ENCODE data around the gene HOXB3. TPM values are rescaled to one million over a fixed set of nuclear protein-coding genes. Genes with fewer than 3 reads are reported as not detected.

The HOXB3 gene
- total and polyA plus RNA-seq, 4 donors = 23.8 to 162 (median 94.8) TPM

DNA sequence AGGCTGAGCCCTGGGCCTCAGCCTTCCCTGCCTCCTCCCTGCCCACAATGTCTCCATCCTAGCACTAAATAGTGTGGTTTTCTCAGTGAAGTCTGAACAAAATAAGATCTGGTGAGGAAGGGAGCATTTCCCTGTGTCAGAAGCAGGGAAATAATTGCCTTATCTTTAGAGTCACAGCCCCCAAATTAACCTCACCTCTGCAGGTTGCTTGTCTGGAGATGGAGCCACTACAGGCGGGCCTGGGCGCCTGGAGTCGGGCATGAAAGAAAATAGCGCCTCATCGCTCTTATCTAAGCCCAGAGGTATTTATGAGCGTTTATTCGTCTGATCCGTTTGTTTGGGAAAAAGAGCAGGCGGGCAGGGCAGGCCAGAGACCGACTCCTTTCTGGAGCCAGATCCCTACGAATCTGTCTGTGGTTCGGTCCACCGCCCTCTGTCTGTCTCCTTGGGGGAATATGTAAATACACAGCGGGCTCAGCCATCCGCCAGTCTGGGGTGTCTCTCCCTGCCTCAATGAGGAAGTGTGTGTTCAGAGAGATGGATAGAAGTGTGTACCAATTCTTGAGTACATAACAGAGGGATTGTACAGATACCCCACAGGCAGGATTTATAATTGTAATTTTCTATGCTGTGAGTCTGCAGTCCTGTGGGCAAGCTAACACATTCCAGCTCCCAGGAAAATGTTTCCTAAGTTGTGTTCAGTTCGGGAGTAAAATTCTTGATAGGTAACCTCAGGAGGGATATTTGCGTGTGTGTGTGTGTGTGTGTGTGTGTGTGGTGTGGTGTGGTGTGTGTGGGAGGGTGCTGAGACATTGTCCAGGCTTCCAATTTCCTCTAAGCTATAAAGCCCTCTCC is 10.4 kb upstream of the HOXB3 start:
- Histone ChIP-seq H3K27me3 (ENCODE audit: control insufficient read depth, insufficient read depth, low read length) (no peaks in the 10 kb centered on the region), H3K4me1 (ENCODE audit: control insufficient read depth, insufficient read depth, low read length) (peaks cover 65% of the 10 kb centered on the region), H3K36me3 (ENCODE audit: control insufficient read depth, insufficient read depth, low read length) (peaks cover 29% of the 10 kb centered on the region), H3K9me3 (ENCODE audit: control insufficient read depth, insufficient read depth, low read length) (no peaks in the 10 kb centered on the region), H3K4me3 (ENCODE audit: low read depth, low read length) (peak overlapping the region; percentile 94), H3K27ac (ENCODE audit: low read depth, low read length) (peak overlapping the region; percentile 99)
- WGBS (ENCODE audit: insufficient coverage) = 19% methylated on average over 15 of the region's 17 CpGs
- DNase-seq (ENCODE audit: low read depth in 4 of 6, low spot score in 6 of 6) = peak in 1 of 6 donors; percentile 81

GRCh38 chr17:48599354-48599753 is 9.3 kb upstream of the HOXB3 start:
- WGBS (ENCODE audit: insufficient coverage) = no CpG with 5 or more reads among the region's 5 CpGs
- DNase-seq (ENCODE audit: low read depth in 4 of 6, low spot score in 6 of 6) = peak in 1 of 6 donors; percentile 84
- H3K4me1 ChIP-seq (ENCODE audit: control insufficient read depth, insufficient read depth, low read length) = peaks cover 73% of the 10 kb centered on the region

DNA sequence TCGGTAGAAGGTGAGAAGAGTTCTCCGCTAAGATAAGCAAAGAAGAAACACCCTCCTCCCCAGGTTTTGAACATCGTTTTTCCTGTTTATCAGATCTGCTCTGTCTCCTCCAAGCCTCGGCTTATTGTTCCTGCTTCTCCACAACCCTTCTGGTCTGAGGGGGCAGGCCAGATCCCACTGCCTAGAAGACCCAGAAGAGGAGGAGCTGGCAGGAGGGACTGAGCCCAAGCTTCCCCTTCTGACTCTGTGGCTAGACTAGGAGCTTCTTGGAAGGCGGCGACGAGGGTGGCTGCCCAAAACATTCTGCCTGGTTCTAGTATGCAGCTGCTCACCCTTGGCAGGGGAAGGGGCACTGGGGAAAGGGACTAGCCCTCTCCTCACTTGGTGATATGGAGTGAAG is 8.7 kb upstream of the HOXB3 start:
- H3K27ac ChIP-seq (ENCODE audit: low read depth, low read length) = peak overlapping the region; percentile 99
- H3K9me3 ChIP-seq (ENCODE audit: control insufficient read depth, insufficient read depth, low read length) = no peaks in the 10 kb centered on the region
- peak overlapping the region; percentile 94 for H3K4me3 ChIP-seq (ENCODE audit: low read depth, low read length)
- H3K4me1 ChIP-seq (ENCODE audit: control insufficient read depth, insufficient read depth, low read length) = peaks cover 77% of the 10 kb centered on the region
- WGBS (ENCODE audit: insufficient coverage) = 14% methylated on average over 3 of the region's 7 CpGs
- H3K36me3 ChIP-seq (ENCODE audit: control insufficient read depth, insufficient read depth, low read length) = peaks cover 43% of the 10 kb centered on the region
- DNase-seq (ENCODE audit: low read depth in 4 of 6, low spot score in 6 of 6) = no peak
- no peaks in the 10 kb centered on the region for H3K27me3 ChIP-seq (ENCODE audit: control insufficient read depth, insufficient read depth, low read length)

More at GRCh38 chr17:48599354-48599753, 9.3 kb upstream of the HOXB3 start:
- Histone ChIP-seq H3K36me3 (ENCODE audit: control insufficient read depth, insufficient read depth, low read length) (peaks cover 40% of the 10 kb centered on the region), H3K27me3 (ENCODE audit: control insufficient read depth, insufficient read depth, low read length) (no peaks in the 10 kb centered on the region), H3K27ac (ENCODE audit: low read depth, low read length) (peak overlapping the region; percentile 99), H3K4me3 (ENCODE audit: low read depth, low read length) (peak overlapping the region; percentile 94), H3K9me3 (ENCODE audit: control insufficient read depth, insufficient read depth, low read length) (no peaks in the 10 kb centered on the region)

- peak in 4 of 6 donors; percentile 79 to 97 (median 86) for DNase-seq (ENCODE audit: low read depth in 4 of 6, low spot score in 6 of 6)
- WGBS (ENCODE audit: insufficient coverage) = under 1% methylated on average over 53 of the region's 68 CpGs
- Histone ChIP-seq H3K27me3 (ENCODE audit: control insufficient read depth, insufficient read depth, low read length) (no peaks in the 10 kb centered on the region), H3K27ac (ENCODE audit: low read depth, low read length) (peak overlapping the region; percentile 99), H3K36me3 (ENCODE audit: control insufficient read depth, insufficient read depth, low read length) (peaks cover 47% of the 10 kb centered on the region), H3K4me1 (ENCODE audit: control insufficient read depth, insufficient read depth, low read length) (peaks cover 77% of the 10 kb centered on the region), H3K4me3 (ENCODE audit: low read depth, low read length) (peak overlapping the region; percentile 94), H3K9me3 (ENCODE audit: control insufficient read depth, insufficient read depth, low read length) (no peaks in the 10 kb centered on the region)
Measured at GRCh38 chr17:48597778-48598631, 8.0 kb upstream of the HOXB3 start.

- Histone ChIP-seq H3K27me3 (ENCODE audit: control insufficient read depth, insufficient read depth, low read length) (no peaks in the 10 kb centered on the region), H3K27ac (ENCODE audit: low read depth, low read length) (peak overlapping the region; percentile 99), H3K36me3 (ENCODE audit: control insufficient read depth, insufficient read depth, low read length) (peaks cover 47% of the 10 kb centered on the region), H3K9me3 (ENCODE audit: control insufficient read depth, insufficient read depth, low read length) (no peaks in the 10 kb centered on the region), H3K4me3 (ENCODE audit: low read depth, low read length) (peak overlapping the region; percentile 94), H3K4me1 (ENCODE audit: control insufficient read depth, insufficient read depth, low read length) (peaks cover 76% of the 10 kb centered on the region)
- under 1% methylated on average over 16 of the region's 16 CpGs for WGBS (ENCODE audit: insufficient coverage)
- DNase-seq (ENCODE audit: low read depth in 4 of 6, low spot score in 6 of 6) = no peak
Measured at GRCh38 chr17:48597528-48597777, 7.4 kb upstream of the HOXB3 start.

DNA sequence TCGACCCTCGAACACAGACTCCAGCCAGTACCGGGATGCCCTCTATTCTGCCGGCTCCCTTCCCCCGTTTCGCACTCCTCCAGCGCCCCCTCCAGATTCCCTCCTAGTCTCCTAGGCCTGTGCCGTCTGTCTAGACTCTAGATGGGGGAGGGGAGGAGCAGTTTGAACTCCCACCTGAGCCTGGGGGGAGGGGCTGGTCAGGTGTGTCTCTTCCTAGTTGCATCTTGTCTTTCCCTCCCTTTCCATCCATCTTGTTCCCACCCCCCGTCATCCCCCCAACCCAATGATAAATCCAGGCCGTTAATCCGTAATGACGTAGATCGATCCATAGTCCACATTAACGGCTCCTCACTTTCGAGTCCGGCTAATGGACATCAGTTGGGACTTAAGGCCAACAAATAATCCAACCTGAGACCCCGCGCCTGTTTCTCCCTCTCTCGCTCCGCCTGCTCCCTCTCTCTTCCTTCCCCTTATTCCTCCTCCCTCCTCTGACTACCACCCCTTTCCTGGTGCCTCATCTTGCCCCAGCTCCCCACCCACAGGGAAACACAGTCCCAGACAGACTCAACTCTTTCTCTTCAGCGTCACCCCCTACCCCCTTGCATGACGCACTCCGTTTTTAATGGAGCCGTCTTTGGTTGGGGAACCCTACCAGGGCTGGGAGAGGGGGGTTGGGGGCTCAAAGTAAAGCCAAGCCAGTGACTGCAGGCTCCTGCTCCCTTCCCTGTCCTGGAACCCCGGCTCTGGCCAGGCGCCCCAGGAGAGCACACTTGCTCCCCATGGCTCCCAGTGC is 6.9 kb upstream of the HOXB3 start:
- DNase-seq (ENCODE audit: low read depth in 4 of 6, low spot score in 6 of 6) = peak in 1 of 6 donors; percentile 90
- WGBS (ENCODE audit: insufficient coverage) = 3% methylated on average over 17 of the region's 26 CpGs
- Histone ChIP-seq H3K27me3 (ENCODE audit: control insufficient read depth, insufficient read depth, low read length) (no peaks in the 10 kb centered on the region), H3K36me3 (ENCODE audit: control insufficient read depth, insufficient read depth, low read length) (peaks cover 50% of the 10 kb centered on the region), H3K9me3 (ENCODE audit: control insufficient read depth, insufficient read depth, low read length) (no peaks in the 10 kb centered on the region), H3K4me1 (ENCODE audit: control insufficient read depth, insufficient read depth, low read length) (peaks cover 77% of the 10 kb centered on the region), H3K27ac (ENCODE audit: low read depth, low read length) (peak overlapping the region; percentile 99), H3K4me3 (ENCODE audit: low read depth, low read length) (peak overlapping the region; percentile 94)

DNA sequence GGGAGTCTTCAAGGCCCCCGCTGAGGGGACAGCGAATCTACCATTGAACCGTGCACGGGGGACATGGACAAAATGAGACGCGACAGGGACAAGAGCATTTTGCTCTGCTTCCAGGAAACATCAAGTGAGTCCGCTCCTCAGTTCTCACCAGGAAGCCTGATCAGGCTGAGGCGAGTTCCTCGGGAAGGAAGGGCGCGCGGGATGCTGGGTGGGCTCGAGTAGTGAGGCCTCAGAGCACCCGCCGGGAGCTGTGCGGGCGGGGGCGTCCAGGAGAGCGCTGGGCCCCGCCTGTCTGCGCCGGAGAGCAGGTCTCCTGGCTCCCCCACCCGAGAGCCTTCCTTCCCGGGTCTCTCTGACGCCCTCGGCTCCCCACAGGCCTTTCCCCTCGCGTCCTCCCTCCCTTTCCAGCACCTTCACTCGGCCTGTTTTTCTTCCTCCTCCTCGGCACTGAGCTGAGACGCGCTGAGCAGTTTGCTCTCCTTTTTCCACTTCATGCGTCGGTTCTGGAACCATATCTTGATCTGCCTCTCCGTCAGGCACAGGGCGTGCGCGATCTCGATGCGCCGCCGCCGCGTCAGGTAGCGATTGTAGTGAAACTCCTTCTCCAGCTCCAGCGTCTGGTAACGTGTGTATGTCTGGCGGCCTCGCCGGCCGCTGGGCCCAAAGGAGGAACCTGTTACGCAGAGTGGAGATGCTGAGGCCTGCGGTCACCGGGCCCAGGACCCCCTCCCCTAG is 6.1 kb upstream of the HOXB3 start:
- peaks cover 75% of the 10 kb centered on the region for H3K4me1 ChIP-seq (ENCODE audit: control insufficient read depth, insufficient read depth, low read length)
- 5% methylated on average over 43 of the region's 54 CpGs for WGBS (ENCODE audit: insufficient coverage)
- H3K36me3 ChIP-seq (ENCODE audit: control insufficient read depth, insufficient read depth, low read length) = peaks cover 51% of the 10 kb centered on the region
- no peaks in the 10 kb centered on the region for H3K9me3 ChIP-seq (ENCODE audit: control insufficient read depth, insufficient read depth, low read length)
- no peak for DNase-seq (ENCODE audit: low read depth in 4 of 6, low spot score in 6 of 6)
- H3K27me3 ChIP-seq (ENCODE audit: control insufficient read depth, insufficient read depth, low read length) = no peaks in the 10 kb centered on the region
- H3K4me3 ChIP-seq (ENCODE audit: low read depth, low read length) = peak overlapping the region; percentile 94
- H3K27ac ChIP-seq (ENCODE audit: low read depth, low read length) = peak overlapping the region; percentile 99

DNA sequence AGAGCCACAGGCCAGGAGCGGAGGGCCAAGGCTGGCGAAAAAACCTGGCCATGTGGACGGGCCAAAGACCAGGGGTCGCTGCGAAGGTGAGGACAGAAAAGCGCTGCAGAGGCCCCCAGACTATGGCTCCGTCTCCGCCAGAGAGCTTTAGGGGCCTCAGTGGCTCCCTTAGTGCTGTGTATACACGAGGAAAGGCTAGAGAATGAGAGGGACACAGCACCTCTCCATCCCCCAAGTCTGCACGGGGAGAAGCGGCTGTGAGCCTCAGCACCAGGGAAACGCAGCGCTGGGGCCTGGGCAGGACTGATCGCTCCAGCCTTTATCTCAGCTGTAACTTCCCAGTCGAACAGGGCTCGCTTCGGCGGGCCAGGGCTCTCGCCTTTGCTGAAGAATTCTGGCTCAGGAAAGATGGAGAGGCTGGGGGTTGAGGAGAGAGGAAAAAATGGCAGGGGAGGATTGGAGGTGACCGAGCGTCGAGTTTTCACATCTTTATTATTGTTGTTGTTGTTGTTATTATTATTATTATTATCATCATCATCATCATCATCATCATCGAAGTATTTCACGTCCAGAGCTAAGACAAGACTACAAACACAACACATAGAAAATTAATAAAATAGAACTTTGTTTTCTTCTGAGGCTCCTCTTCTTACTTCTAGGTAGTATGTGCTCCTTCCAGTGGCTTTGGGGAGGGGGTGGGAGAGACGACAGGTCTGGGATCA is 5.4 kb upstream of the HOXB3 start:
- peaks cover 79% of the 10 kb centered on the region for H3K4me1 ChIP-seq (ENCODE audit: control insufficient read depth, insufficient read depth, low read length)

More for the DNA sequence above, 5.4 kb upstream of the HOXB3 start:
- 21% methylated on average over 17 of the region's 25 CpGs for WGBS (ENCODE audit: insufficient coverage)
- Histone ChIP-seq H3K27ac (ENCODE audit: low read depth, low read length) (peak overlapping the region; percentile 99), H3K27me3 (ENCODE audit: control insufficient read depth, insufficient read depth, low read length) (no peaks in the 10 kb centered on the region), H3K4me3 (ENCODE audit: low read depth, low read length) (peak overlapping the region; percentile 94), H3K36me3 (ENCODE audit: control insufficient read depth, insufficient read depth, low read length) (peaks cover 58% of the 10 kb centered on the region), H3K9me3 (ENCODE audit: control insufficient read depth, insufficient read depth, low read length) (no peaks in the 10 kb centered on the region)
- DNase-seq (ENCODE audit: low read depth in 4 of 6, low spot score in 6 of 6) = no peak
